Neural progenitor cell (in vitro differentiated cells): ENCODE data around the gene MANSC4. TPM values are rescaled to one million over a fixed set of nuclear protein-coding genes. Genes with fewer than 3 reads are reported as not detected.

Experiments
- DNase-seq: peaks from one replicate; pipeline ENCODE4 v3.0.0-alpha.2; 2016; ENCODE audit warnings: low spot score
- H2AFZ ChIP-seq: fragments of 200-600 bp; sonication (generic); replicated peaks from 2 replicates; pipeline ENCODE4 v1.6.1; 2016; ENCODE audit warnings: antibody characterized with exemption
- H3F3A ChIP-seq: fragments of 200-600 bp; sonication (generic); 2 replicates; pipeline ENCODE4 v1.6.1; 2016; ENCODE audit warnings: antibody characterized with exemption, low read depth
- H3K27ac ChIP-seq: fragments of 200-600 bp; sonication (generic); 2 replicates; pipeline ENCODE4 v1.5.1; 2016; ENCODE audit warnings: mild to moderate bottlenecking
- H3K27me3 ChIP-seq: fragments of 200-600 bp; sonication (generic); 2 replicates; pipeline ENCODE4 v1.6.1; 2016; ENCODE audit warnings: mild to moderate bottlenecking, moderate library complexity
- H3K36me3 ChIP-seq: fragments of 200-600 bp; sonication (generic); 2 replicates; pipeline ENCODE4 v1.5.1; 2016
- H3K4me1 ChIP-seq: fragments of 200-600 bp; sonication (generic); 2 replicates; pipeline ENCODE4 v1.6.1; 2016; ENCODE audit warnings: mixed run types
- H3K4me2 ChIP-seq: fragments of 200-600 bp; sonication (generic); 2 replicates; pipeline ENCODE4 v1.6.1; 2016
- H3K4me3 ChIP-seq: fragments of 200-600 bp; sonication (generic); 2 replicates; pipeline ENCODE4 v1.5.1; 2016
- H3K79me2 ChIP-seq: fragments of 200-600 bp; sonication (generic); 2 replicates; pipeline ENCODE4 v1.6.1; 2016; ENCODE audit warnings: low read depth
- H3K9ac ChIP-seq: fragments of 200-600 bp; sonication (generic); 2 replicates; pipeline ENCODE4 v1.6.1; 2016
- H3K9me3 ChIP-seq: fragments of 200-600 bp; sonication (generic); 2 replicates; pipeline ENCODE4 v1.5.1; 2016; ENCODE audit warnings: low read depth
- H4K20me1 ChIP-seq: fragments of 200-600 bp; sonication (generic); 2 replicates; pipeline ENCODE4 v1.6.1; 2016; ENCODE audit warnings: low read depth
- H3K27ac Mint-ChIP-seq: 3 replicates; pipeline ENCODE4 v1.8.0; 2021; ENCODE audit warnings: mixed read lengths
- H3K27me3 Mint-ChIP-seq: 2 replicates; pipeline ENCODE4 v1.8.0; 2022; ENCODE audit warnings: low read depth, mild to moderate bottlenecking, inconsistent platforms, moderate library complexity, mixed read lengths; ENCODE audit not compliant: insufficient read depth
- H3K36me3 Mint-ChIP-seq: 3 replicates; pipeline ENCODE4 v1.8.0; 2021; ENCODE audit warnings: mixed read lengths
- H3K4me1 Mint-ChIP-seq: 3 replicates; pipeline ENCODE4 v1.8.0; 2021; ENCODE audit warnings: mixed read lengths
- H3K4me3 Mint-ChIP-seq: 3 replicates; pipeline ENCODE4 v1.8.0; 2021; ENCODE audit warnings: mild to moderate bottlenecking, moderate library complexity, mixed read lengths
- H3K9me3 Mint-ChIP-seq: 3 replicates; pipeline ENCODE4 v1.8.0; 2020; ENCODE audit warnings: mixed read lengths
- CTCF ChIP-seq: fragments of 200-600 bp; sonication (generic); IDR thresholded peaks from 2 replicates; pipeline ENCODE4 v1.5.1; 2017; ENCODE audit warnings: antibody characterized with exemption, mild to moderate bottlenecking
- EZH2 ChIP-seq: fragments of 200-600 bp; sonication (generic); IDR thresholded peaks from 2 replicates; pipeline ENCODE4 v1.6.1; 2017; ENCODE audit warnings: antibody characterized with exemption, mild to moderate bottlenecking, moderate library complexity
- EZH2phosphoT487 ChIP-seq: fragments of 200-600 bp; sonication (generic); IDR thresholded peaks from 2 replicates; pipeline ENCODE4 v1.6.1; 2017; ENCODE audit warnings: antibody characterized with exemption
- total RNA-seq: library from RNA; depleted of rRNA; stranded (reverse); fragments of >200 nt; gene quantifications from 2 replicates; pipeline ENCODE4 v1.2.3, GENCODE V29; 2015; ENCODE audit warnings: low replicate concordance

The MANSC4 gene
- total RNA-seq, 1 donor from 2014 or later, result not detected

GRCh38 chr12:27733791-27734190 is 46.2 kb downstream of the MANSC4 start:
- H3K27me3 Mint-ChIP-seq, result no peaks in the 10 kb centered on the region
- no peak overlapping the region for H3K9ac ChIP-seq
- H3K36me3 ChIP-seq, result peaks cover 4% of the 10 kb centered on the region
- no peak overlapping the region for H3K27ac ChIP-seq
- H3K9me3 Mint-ChIP-seq, result no peaks in the 10 kb centered on the region
- H3K4me3 ChIP-seq, result no peak overlapping the region
- no peaks in the 10 kb centered on the region for H3K4me1 ChIP-seq
- no peaks in the 10 kb centered on the region for H3F3A ChIP-seq
- no peak for DNase-seq
- H3K36me3 Mint-ChIP-seq, result peaks cover 5% of the 10 kb centered on the region
- H3K4me2 ChIP-seq, result no peak overlapping the region
- no peaks in the 10 kb centered on the region for H3K4me1 Mint-ChIP-seq
- H3K79me2 ChIP-seq, result no peaks in the 10 kb centered on the region
- no peaks in the 10 kb centered on the region for H3K27me3 ChIP-seq
- no peaks in the 10 kb centered on the region for H3K9me3 ChIP-seq
- H4K20me1 ChIP-seq, result no peaks in the 10 kb centered on the region
- TF ChIP-seq EZH2 (no peak), EZH2phosphoT487 (no peak), CTCF (no peak)
- no peak overlapping the region for H3K27ac Mint-ChIP-seq
- no peak overlapping the region for H3K4me3 Mint-ChIP-seq
- H2AFZ ChIP-seq, result no peak overlapping the region

GRCh38 chr12:27733052-27733656 is 46.9 kb downstream of the MANSC4 start:
- no peak overlapping the region for H3K27ac Mint-ChIP-seq
- Histone ChIP-seq H3F3A (no peaks in the 10 kb centered on the region), H3K4me2 (no peak overlapping the region), H3K4me1 (no peaks in the 10 kb centered on the region), H2AFZ (no peak overlapping the region), H4K20me1 (no peaks in the 10 kb centered on the region), H3K9ac (no peak overlapping the region), H3K9me3 (no peaks in the 10 kb centered on the region), H3K27ac (no peak overlapping the region), H3K4me3 (no peak overlapping the region), H3K27me3 (no peaks in the 10 kb centered on the region), H3K79me2 (no peaks in the 10 kb centered on the region), H3K36me3 (peaks cover 4% of the 10 kb centered on the region)
- H3K4me1 Mint-ChIP-seq, result no peaks in the 10 kb centered on the region
- DNase-seq, result peak; percentile 29
- no peak overlapping the region for H3K4me3 Mint-ChIP-seq
- H3K9me3 Mint-ChIP-seq, result no peaks in the 10 kb centered on the region
- H3K27me3 Mint-ChIP-seq, result no peaks in the 10 kb centered on the region
- peaks cover 5% of the 10 kb centered on the region for H3K36me3 Mint-ChIP-seq
- no peak for TF ChIP-seq EZH2phosphoT487
- TF ChIP-seq CTCF, result peak; percentile 95
- TF ChIP-seq EZH2, result no peak

- Histone ChIP-seq H3K9me3 (no peaks in the 10 kb centered on the region), H3K4me1 (no peaks in the 10 kb centered on the region), H3K36me3 (peaks cover 4% of the 10 kb centered on the region), H3K4me3 (no peak overlapping the region), H3K27me3 (no peaks in the 10 kb centered on the region), H3K79me2 (no peaks in the 10 kb centered on the region), H4K20me1 (no peaks in the 10 kb centered on the region), H3K9ac (no peak overlapping the region), H3K27ac (no peak overlapping the region), H2AFZ (no peak overlapping the region), H3K4me2 (no peak overlapping the region), H3F3A (no peaks in the 10 kb centered on the region)
- DNase-seq, result no peak
- Mint-ChIP-seq H3K4me1 (no peaks in the 10 kb centered on the region), H3K27ac (no peak overlapping the region), H3K27me3 (no peaks in the 10 kb centered on the region), H3K36me3 (peaks cover 5% of the 10 kb centered on the region), H3K4me3 (no peak overlapping the region), H3K9me3 (no peaks in the 10 kb centered on the region)
- TF ChIP-seq CTCF, result peak; percentile 27
- no peak for TF ChIP-seq EZH2phosphoT487
Measured at GRCh38 chr12:27732281-27732680, 47.8 kb downstream of the MANSC4 start.
